ENCODE measurements around the gene CFAP119. TPM values are rescaled to one million over a fixed set of nuclear protein-coding genes. Genes with fewer than 3 reads are reported as not detected.

CFAP119 gene
- total RNA-seq = 0.91 and 1.3 TPM in 2 replicates

DNA sequence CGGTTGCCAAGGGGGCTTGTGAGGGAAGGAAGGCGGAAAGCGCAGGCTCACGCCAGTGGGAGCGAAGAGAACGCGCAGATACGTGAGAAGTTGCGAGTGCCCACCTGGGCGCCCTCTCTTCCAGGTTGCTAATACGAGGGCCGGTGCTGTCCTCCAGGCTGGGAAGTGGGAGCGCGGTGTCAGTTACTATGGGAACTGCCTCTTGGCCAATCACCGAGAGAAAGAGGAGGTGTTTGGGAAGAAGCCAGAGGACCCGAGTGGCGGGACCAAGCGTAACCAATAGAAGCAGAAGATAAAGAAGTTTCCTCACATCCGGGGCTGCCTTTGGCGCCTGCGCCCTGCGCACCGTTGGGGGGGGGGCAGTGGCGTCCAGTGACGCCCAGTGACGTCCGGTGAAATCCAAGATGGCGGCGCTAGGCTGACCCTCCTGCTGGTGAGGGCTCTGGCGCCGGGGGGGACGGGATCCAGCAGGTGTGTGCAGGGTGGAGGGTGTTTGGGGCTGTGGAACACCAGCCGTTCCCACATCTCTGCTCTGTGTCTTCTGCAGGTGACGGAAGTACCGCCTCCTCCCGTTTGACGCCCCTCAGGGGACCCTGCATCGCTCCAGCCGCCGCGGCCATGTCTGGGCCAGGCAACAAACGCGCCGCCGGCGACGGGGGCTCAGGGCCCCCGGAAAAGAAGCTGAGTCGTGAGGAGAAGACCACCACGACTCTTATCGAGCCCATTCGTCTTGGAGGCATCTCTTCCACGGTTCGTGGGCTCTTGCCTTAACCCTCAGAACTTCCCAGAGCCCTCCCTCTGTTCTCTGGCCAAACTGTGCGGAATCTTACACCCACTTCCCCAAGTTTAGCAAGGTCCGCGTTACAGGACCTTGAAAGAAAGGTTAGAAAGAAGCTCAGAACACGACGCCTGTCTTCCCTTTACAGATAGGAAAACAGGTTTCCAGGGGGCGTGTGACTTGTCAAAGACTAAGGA lies at the start of gene CFAP119, which contains the start of gene RNF40:
TSS of gene CFAP119 (minus strand) at position 135 of the 975 bp plus-strand sequence. CDS start 314 bp downstream, outside the sequence.
TSS of gene RNF40 (plus strand) at position 395 of the 975 bp plus-strand sequence. CDS start at position 619, 224 bp downstream.

DNA sequence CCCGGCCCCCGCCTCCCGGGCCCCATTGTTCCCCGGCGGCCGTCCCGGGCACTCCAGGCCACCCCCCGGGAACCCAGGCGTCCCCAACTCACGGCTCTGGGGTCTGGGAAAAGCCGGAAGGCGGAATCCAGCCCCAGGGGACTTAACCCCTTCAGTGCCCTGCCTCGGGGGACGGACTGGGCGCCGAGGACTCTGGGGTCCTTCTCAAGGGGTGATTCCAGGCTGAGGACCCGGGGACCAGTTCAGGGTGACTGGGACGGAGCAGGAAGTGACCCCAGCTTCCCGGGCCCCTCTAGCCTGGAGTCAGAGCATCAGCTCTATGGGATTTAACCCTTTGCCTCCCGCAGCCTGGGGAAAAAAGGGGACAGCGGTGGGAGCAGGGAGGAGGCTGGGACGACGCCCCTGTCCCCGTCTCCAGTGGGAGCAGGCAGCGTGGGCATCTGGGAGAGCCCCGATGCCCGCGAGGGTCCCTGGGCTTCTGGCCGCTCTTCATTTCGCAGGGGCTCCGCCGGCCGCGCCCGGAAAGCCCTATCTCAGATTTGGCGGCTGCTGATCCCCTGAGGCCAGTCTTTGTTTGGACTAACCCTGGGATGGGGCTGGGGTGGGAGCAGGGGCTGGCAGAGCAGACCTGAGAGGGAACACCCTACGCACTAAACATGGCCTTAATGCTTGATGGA lies 25.2 kb upstream of the CFAP119 start, which contains the start of gene ZNF629:
TSS of gene ZNF629 (minus strand) at position 270 of the 677 bp plus-strand sequence. CDS start 2,723 bp downstream, outside the sequence.

DNA sequence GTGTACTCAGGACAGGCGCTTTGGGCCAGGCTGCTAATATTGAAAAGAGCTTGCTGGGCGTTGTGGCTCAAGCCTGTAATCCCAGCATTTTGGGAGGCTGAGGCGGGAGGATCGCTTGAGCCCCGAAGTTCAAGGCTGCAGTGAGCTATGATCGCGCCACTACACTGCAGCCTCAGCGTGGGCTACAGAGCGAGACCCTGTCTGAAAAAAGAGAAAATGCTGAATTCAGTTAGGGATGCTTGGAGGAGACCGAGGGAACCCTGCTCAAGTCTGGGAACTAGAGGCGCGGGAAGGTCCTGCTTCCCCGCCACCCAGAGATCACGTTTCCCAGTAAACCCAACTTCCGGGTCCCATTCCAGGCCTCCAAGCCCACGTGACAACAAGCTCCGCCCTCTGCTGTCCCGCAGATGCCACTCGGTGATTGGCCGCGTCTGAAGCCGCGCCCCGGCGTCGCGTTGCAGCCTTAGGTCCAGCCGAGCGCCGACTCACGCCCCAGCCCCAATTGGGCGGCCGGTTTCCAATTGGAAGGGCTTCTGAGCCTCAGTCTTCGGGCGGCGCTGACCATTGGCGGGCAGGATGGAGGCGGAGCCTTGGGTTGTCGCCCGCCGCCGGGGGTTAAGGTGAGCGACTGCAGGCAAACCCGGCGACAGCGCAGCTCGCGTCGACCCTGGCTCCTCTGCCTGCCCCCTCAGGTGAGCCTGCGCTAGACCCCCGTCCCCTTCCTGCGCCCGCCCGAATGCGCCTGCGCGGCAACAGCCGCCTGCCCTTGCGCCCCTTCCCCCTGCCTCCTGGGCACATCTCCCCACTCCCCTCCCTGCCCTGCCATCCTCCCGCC lies 13.8 kb downstream of the CFAP119 start, which contains the start of gene PHKG2:
TSS of gene PHKG2 (plus strand) at position 627 of the 835 bp plus-strand sequence. CDS start 396 bp downstream, outside the sequence.

Other genes with a start within 250 kb of the CFAP119 start
- 14.1 and 21.0 TPM in 2 replicates for gene ZNF768, start 235.5 kb downstream of the CFAP119 start, total RNA-seq
- 10.2 and 11.6 TPM in 2 replicates for gene ZNF747, start 227.2 kb downstream of the CFAP119 start, total RNA-seq
- 4.8 and 5.1 TPM in 2 replicates for gene ZNF764, start 203.7 kb downstream of the CFAP119 start, total RNA-seq
- 4.4 and 7.8 TPM in 2 replicates for gene ZNF688, start 190.3 kb downstream of the CFAP119 start, total RNA-seq
- gene ZNF785, start 176.4 kb downstream of the CFAP119 start, total RNA-seq = 10.2 and 10.6 TPM in 2 replicates
- gene ZNF689, start 151.7 kb downstream of the CFAP119 start, total RNA-seq = 3.8 and 3.9 TPM in 2 replicates
- 8.9 and 9.3 TPM in 2 replicates for gene PRR14, start 111.1 kb downstream of the CFAP119 start, total RNA-seq
- gene FBRS, start 103.6 kb downstream of the CFAP119 start, total RNA-seq = 21.6 and 22.4 TPM in 2 replicates
- gene SRCAP, start 62.9 kb downstream of the CFAP119 start, total RNA-seq = 53.4 and 62.1 TPM in 2 replicates
- gene PHKG2, start 13.6 kb downstream of the CFAP119 start, total RNA-seq = 16.4 and 17.3 TPM in 2 replicates
- 66.7 and 74.9 TPM in 2 replicates for gene RNF40, start 260 bp upstream of the CFAP119 start, total RNA-seq
- gene ZNF629, start 25.1 kb upstream of the CFAP119 start, total RNA-seq = 9.8 and 11.0 TPM in 2 replicates
- 27.1 and 29.3 TPM in 2 replicates for gene BCL7C, start 132.0 kb upstream of the CFAP119 start, total RNA-seq
- 4.0 and 5.1 TPM in 2 replicates for gene CTF1, start 134.6 kb upstream of the CFAP119 start, total RNA-seq
- 14.7 and 18.5 TPM in 2 replicates for gene FBXL19, start 161.5 kb upstream of the CFAP119 start, total RNA-seq
- gene ORAI3, start 187.0 kb upstream of the CFAP119 start, total RNA-seq = 46.9 and 58.4 TPM in 2 replicates
- gene SETD1A, start 195.7 kb upstream of the CFAP119 start, total RNA-seq = 2.8 and 4.4 TPM in 2 replicates
- gene HSD3B7, start 223.1 kb upstream of the CFAP119 start, total RNA-seq = 28.9 and 50.4 TPM in 2 replicates
- 0.85 and 2.6 TPM in 2 replicates for gene STX1B, start 248.6 kb upstream of the CFAP119 start, total RNA-seq